K562 (cell line): Measurements from ENCODE around the gene NOTCH1. TPM values are rescaled to one million over a fixed set of nuclear protein-coding genes. Genes with fewer than 3 reads are reported as not detected.

Experiments used
- ATAC-seq: fragments of 200-7000 bp; cut with Tn5 transposase; 3 replicates; pipeline ENCODE4 v1.9.1; 2020; ENCODE audit warnings: moderate library complexity
- BruUV-seq: library from RNA; stranded (reverse); fragments of 400-500 nt; replicated peaks from 2 replicates; lab custom pipeline; 2021; lab: Mats Ljungman, UMichigan
- CTCF ChIA-PET: fragments of 300-600 bp; formaldehyde crosslinking; extraction: SDS; loops from one replicate; lab custom pipeline; 2021; ENCODE audit warnings: low intra/inter-chr PET ratio; lab: Yijun Ruan, JAX
- POLR2A ChIA-PET: fragments of 300-600, 350-650 bp; sonication (Branson Sonifier 250); formaldehyde crosslinking; extraction: SDS; loops from one replicate; lab custom pipeline; 2021; ENCODE audit warnings: antibody characterized with exemption, inconsistent platforms; lab: Yijun Ruan, JAX
- DNase-seq, 4 experiments: peaks; one replicate each; pipeline versions ENCODE4 v3.0.0 to v3.0.0-alpha.2; 2011 to 2018; ENCODE audit warnings: low spot score in 3 of 4, mixed read lengths in 3 of 4; ENCODE audit errors: extremely low read depth in 1 of 4
- FAIRE-seq: peaks from 2 replicates; lab custom pipeline; 2011; peaks lifted over from hg19 to GRCh38; lab: Jason Lieb, UNC
- H2AFZ ChIP-seq: 2 replicates; pipeline ENCODE4 v1.6.0; 2011; ENCODE audit warnings: low read depth, low read length, control low read depth, inconsistent platforms
- H3K27ac ChIP-seq: fragments of 200-600 bp; 3 replicates; pipeline ENCODE4 v1.8.0; 2011; ENCODE audit warnings: low read depth, mild to moderate bottlenecking, control low read depth, inconsistent platforms, low read length, moderate library complexity, mixed read lengths; ENCODE audit errors: extremely low read depth
- H3K27me3 ChIP-seq, 2 experiments: fragments of 300-600 bp in 1 of 2; 2 replicates in 1 of 2; 3 replicates in 1 of 2; pipeline versions ENCODE4 v1.6.0 to v1.8.0; 2011; ENCODE audit warnings: inconsistent platforms in 2 of 2, low read length in 2 of 2, mild to moderate bottlenecking in 1 of 2, mixed read lengths in 1 of 2, moderate library complexity in 1 of 2; ENCODE audit not compliant: control insufficient read depth in 2 of 2, insufficient read depth in 2 of 2
- H3K36me3 ChIP-seq: fragments of 300-600 bp; 3 replicates; pipeline ENCODE4 v1.8.0; 2011; ENCODE audit warnings: mild to moderate bottlenecking, low read length, inconsistent platforms; ENCODE audit not compliant: control insufficient read depth, insufficient read depth
- H3K4me1 ChIP-seq, 2 experiments: fragments of 200-600 bp in 1 of 2; replicated peaks in 1 of 2; 2 replicates in 1 of 2; 3 replicates in 1 of 2; pipeline versions ENCODE4 v1.5.1 to v1.8.0; 2011; ENCODE audit warnings: inconsistent platforms in 2 of 2, low read length in 2 of 2, mild to moderate bottlenecking in 1 of 2, mixed read lengths in 1 of 2, moderate library complexity in 1 of 2; ENCODE audit not compliant: control insufficient read depth in 2 of 2, insufficient read depth in 2 of 2
- H3K4me2 ChIP-seq: 2 replicates; pipeline ENCODE4 v1.6.1; 2011; ENCODE audit warnings: low read length, control low read depth, inconsistent platforms, mixed read lengths; ENCODE audit not compliant: insufficient read depth
- H3K4me3 ChIP-seq: fragments of 200-600 bp; sonication (generic), shearing (Covaris generic); 2 replicates; pipeline ENCODE4 v1.5.1; 2016; ENCODE audit warnings: control low read depth, inconsistent platforms
- H3K79me2 ChIP-seq: fragments of 200-600 bp; 3 replicates; pipeline ENCODE4 v1.8.0; 2011; ENCODE audit warnings: low read length, inconsistent platforms; ENCODE audit not compliant: control insufficient read depth, insufficient read depth
- H3K9ac ChIP-seq, 2 experiments: 2 replicates each; pipeline versions ENCODE4 v1.6.0 to v1.6.1; 2011; ENCODE audit warnings: low read depth in 2 of 2, low read length in 2 of 2, control low read depth in 1 of 2, inconsistent platforms in 1 of 2, mild to moderate bottlenecking in 1 of 2, mixed read lengths in 1 of 2; ENCODE audit not compliant: insufficient read depth in 1 of 2
- H3K9me1 ChIP-seq: one replicate; pipeline ENCODE4 v1.6.0; 2011; ENCODE audit warnings: inconsistent platforms, mild to moderate bottlenecking, low read length, moderate library complexity; ENCODE audit not compliant: control insufficient read depth, insufficient read depth
- H3K9me3 ChIP-seq: replicated peaks from 2 replicates; pipeline ENCODE4 v1.5.1; 2011; ENCODE audit warnings: low read depth, low read length, inconsistent platforms; ENCODE audit not compliant: control insufficient read depth, insufficient read depth
- H4K20me1 ChIP-seq: replicated peaks from 2 replicates; pipeline ENCODE4 v1.6.1; 2011; ENCODE audit warnings: low read length, inconsistent platforms, mixed read lengths; ENCODE audit not compliant: control insufficient read depth, insufficient read depth
- FUS ChIP-seq: fragments of 200-400 bp; formaldehyde crosslinking; optimal IDR thresholded peaks from 2 replicates; pipeline ENCODE3; 2017; ENCODE audit warnings: low read depth, low read length
- HMGN3 ChIP-seq: IDR thresholded peaks from 2 replicates; pipeline ENCODE4 v1.6.1; 2011; ENCODE audit warnings: borderline replicate concordance, low read depth, mild to moderate bottlenecking, mixed read lengths, low read length; ENCODE audit not compliant: insufficient read length; ENCODE audit errors: extremely low read depth
- ZFX ChIP-seq: sonication (generic); formaldehyde crosslinking; IDR thresholded peaks from 2 replicates; pipeline ENCODE4 v1.8.0; 2022; ENCODE audit warnings: mild to moderate bottlenecking, missing genetic modification reagents, moderate library complexity
- WGBS: fragments of 100-300 bp; shearing (Covaris generic); methylation state at CpG from one replicate; pipeline ENCODE4 v1.1.6; 2016; ENCODE audit warnings: low coverage, mixed read lengths; ENCODE audit not compliant: insufficient coverage; ENCODE audit errors: missing lambda C conversion rate; 5-methylcytosine and 5-hydroxymethylcytosine counted together
- in situ Hi-C: fragments of 300-500 bp; cut with MboI; formaldehyde crosslinking; loops from 4 replicates; pipeline ENCODE4 v1.15.0; 2018; ENCODE audit warnings: inconsistent platforms, mixed read lengths
- intact Hi-C: fragments of 100-400 bp; cut with micrococcal nuclease; formaldehyde crosslinking; loops from 2 replicates; pipeline ENCODE4 v1.14.2; 2022
- polyA plus RNA-seq, 8 experiments: library from polyadenylated mRNA; depleted of rRNA in 4 of 8; stranded (reverse) in 5 of 8; unstranded in 3 of 8; fragments of >200 nt; fragmentation: Nextera tagmentation in 2 of 8; fragmentation: Illumina TruSeq in 1 of 8; extraction: Ambion mirVana in 2 of 8; extraction: Trizol in 1 of 8; gene quantifications; 2 replicates each; pipeline versions ENCODE4 v1.2.1 to v1.2.3, GENCODE V29; 2011 to 2014; ENCODE audit warnings: inconsistent platforms in 1 of 8, missing spikeins in 1 of 8
- total RNA-seq, 7 experiments: library from RNA; depleted of rRNA in 6 of 7; stranded (reverse); fragments of >200 nt in 6 of 7; fragmentation: Illumina TruSeq in 2 of 7; extraction: Trizol in 2 of 7; gene quantifications; 2 replicates each; pipeline versions ENCODE4 v1.2.1 to v1.2.3, GENCODE V29; 2011 to 2021; ENCODE audit warnings: low replicate concordance in 1 of 7
- TF ChIP-seq, protein P1 (sequence below): fragments of 200-800 bp; sonication (Bioruptor generic); IDR thresholded peaks from 2 replicates; pipeline ENCODE4 v1.6.1; 2017; ENCODE audit warnings: missing genetic modification characterization, missing compliant biosample characterization
- TF ChIP-seq, protein P2 (sequence below): sonication (generic); formaldehyde crosslinking; IDR thresholded peaks from 2 replicates; pipeline ENCODE4 v1.8.1; 2023; ENCODE audit warnings: mild to moderate bottlenecking, missing genetic modification reagents, moderate library complexity
- TF ChIP-seq, protein P3 (sequence below): sonication (generic); formaldehyde crosslinking; IDR thresholded peaks from 2 replicates; pipeline ENCODE4 v1.8.0; 2023; ENCODE audit warnings: mild to moderate bottlenecking, missing genetic modification reagents

Gene NOTCH1
- total and polyA plus RNA-seq, 9 of the 15 experiments (the other 6 are each of a cell fraction or from before 2014, with no cell fraction given), result 0.03 to 31.4 (median 2.3) TPM

DNA sequence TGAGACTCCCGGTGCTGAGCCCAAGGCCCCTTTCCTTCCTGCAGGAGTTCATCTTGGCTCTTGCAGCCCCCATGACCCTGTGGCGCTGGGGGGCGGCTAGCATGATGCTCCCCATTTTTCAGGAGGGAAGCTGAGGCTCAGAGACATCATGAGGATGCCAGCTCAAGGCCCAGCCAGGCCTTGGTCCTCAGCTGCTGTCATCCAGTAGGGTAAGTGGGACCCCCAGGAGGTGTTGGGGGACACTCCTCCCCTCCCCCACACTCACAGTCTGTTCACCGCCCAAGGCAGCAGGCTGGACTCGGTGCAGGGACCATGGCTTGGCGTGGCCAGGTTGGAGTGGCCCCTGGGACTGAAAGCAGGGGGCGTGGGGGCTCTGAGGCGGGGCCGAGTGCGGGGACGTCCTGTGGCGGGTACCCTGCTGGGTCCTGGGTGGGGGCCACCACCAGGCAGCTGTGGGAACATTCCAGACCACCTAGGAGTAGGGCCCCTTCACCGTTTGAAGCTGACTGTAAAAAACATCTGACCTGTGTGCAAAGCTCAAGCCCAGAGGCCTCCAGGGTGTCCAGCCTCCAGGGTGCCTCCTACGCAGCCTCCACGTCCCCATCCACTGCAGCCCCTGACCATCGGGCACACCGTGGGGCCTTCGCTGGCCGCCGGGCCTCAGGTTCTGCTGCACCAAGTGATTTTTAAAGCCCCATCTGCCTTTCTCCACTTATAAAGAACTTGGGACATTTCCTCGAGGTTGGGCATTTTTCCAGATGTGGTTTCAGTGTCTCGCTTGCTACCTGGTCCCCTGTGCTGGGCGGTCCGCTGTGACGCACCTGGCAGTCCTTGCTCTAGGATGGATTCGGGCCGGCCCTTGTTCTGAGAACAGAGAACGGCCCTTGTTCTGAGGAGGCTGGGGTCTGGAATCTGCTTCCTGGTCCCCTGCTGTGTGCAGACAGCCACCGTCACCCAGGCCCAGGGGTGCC, 3.4 kb upstream of the NOTCH1 start:
- no peak overlapping the region for H3K27ac ChIP-seq
- CTCF ChIA-PET, result no interaction called here
- no TSS peak for BruUV-seq
- POLR2A ChIA-PET, result interaction anchor here (1.4 kb wide), 1 partner anchor 13 kb away, joined by 5 read pairs; no protein-coding TSS in a partner anchor
- no peaks in the 10 kb centered on the region for H3K36me3 ChIP-seq
- H3K9me3 ChIP-seq, result no peaks in the 10 kb centered on the region
- no peak for ATAC-seq
- TF ChIP-seq ZFX, result no peak
- TF ChIP-seq, protein P1, sequence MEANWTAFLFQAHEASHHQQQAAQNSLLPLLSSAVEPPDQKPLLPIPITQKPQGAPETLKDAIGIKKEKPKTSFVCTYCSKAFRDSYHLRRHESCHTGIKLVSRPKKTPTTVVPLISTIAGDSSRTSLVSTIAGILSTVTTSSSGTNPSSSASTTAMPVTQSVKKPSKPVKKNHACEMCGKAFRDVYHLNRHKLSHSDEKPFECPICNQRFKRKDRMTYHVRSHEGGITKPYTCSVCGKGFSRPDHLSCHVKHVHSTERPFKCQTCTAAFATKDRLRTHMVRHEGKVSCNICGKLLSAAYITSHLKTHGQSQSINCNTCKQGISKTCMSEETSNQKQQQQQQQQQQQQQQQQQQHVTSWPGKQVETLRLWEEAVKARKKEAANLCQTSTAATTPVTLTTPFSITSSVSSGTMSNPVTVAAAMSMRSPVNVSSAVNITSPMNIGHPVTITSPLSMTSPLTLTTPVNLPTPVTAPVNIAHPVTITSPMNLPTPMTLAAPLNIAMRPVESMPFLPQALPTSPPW (CRISPR knock-in tag), result no peak
- no peak for TF ChIP-seq FUS
- TF ChIP-seq HMGN3, result peak; percentile 18
- TF ChIP-seq, protein P2, sequence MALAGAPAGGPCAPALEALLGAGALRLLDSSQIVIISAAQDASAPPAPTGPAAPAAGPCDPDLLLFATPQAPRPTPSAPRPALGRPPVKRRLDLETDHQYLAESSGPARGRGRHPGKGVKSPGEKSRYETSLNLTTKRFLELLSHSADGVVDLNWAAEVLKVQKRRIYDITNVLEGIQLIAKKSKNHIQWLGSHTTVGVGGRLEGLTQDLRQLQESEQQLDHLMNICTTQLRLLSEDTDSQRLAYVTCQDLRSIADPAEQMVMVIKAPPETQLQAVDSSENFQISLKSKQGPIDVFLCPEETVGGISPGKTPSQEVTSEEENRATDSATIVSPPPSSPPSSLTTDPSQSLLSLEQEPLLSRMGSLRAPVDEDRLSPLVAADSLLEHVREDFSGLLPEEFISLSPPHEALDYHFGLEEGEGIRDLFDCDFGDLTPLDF (CRISPR knock-in tag), result no peak
- TF ChIP-seq, protein P3, sequence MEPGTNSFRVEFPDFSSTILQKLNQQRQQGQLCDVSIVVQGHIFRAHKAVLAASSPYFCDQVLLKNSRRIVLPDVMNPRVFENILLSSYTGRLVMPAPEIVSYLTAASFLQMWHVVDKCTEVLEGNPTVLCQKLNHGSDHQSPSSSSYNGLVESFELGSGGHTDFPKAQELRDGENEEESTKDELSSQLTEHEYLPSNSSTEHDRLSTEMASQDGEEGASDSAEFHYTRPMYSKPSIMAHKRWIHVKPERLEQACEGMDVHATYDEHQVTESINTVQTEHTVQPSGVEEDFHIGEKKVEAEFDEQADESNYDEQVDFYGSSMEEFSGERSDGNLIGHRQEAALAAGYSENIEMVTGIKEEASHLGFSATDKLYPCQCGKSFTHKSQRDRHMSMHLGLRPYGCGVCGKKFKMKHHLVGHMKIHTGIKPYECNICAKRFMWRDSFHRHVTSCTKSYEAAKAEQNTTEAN (CRISPR knock-in tag), result no peak
- TF ChIP-seq, all 486 proteins: peak for 1
- H2AFZ ChIP-seq, result no peak overlapping the region
- in situ Hi-C loops, result no loop called here
- peaks cover 32 to 88% of the 10 kb centered on the region in 2 experiments for H3K4me1 ChIP-seq
- peaks cover 0 to 4% of the 10 kb centered on the region in 2 experiments; a peak in 1 of 5 replicates for H3K27me3 ChIP-seq
- 58% methylated on average over 23 of the region's 29 CpGs for WGBS
- FAIRE-seq, result no peak
- peaks cover under 1% of the 10 kb centered on the region; the same call in 1 of the 2 replicates for H4K20me1 ChIP-seq
- peaks cover 2% of the 10 kb centered on the region for H3K9me1 ChIP-seq
- intact Hi-C loops, result loop anchor here (10.0 kb wide), 1 partner anchor 76 kb away; no protein-coding TSS in a partner anchor
- no peak for DNase-seq
- no peak overlapping the region for H3K4me2 ChIP-seq
- no peak overlapping the region for H3K4me3 ChIP-seq
- peaks cover 11% of the 10 kb centered on the region for H3K79me2 ChIP-seq
- H3K9ac ChIP-seq, result peak overlapping the region in 1 of 2 experiments; percentile 58; a peak in 2 of 4 replicates
